HepG2 (cell line): ENCODE measurements around the gene USP35. TPM values are rescaled to one million over a fixed set of nuclear protein-coding genes. Genes with fewer than 3 reads are reported as not detected.

Source experiments
- CHD4 ChIP-seq: fragments of 200-600 bp; sonication (generic); IDR thresholded peaks from 2 replicates; pipeline ENCODE4 v1.7.0; 2017; ENCODE audit warnings: mild to moderate bottlenecking, low read length, borderline replicate concordance
- DRAP1 ChIP-seq: IDR thresholded peaks from 2 replicates; pipeline ENCODE4 v1.6.1; 2016; ENCODE audit warnings: missing genetic modification reagents, missing compliant biosample characterization
- ELF1 ChIP-seq: sonication (generic); formaldehyde crosslinking; IDR thresholded peaks from 2 replicates; pipeline ENCODE4 v1.4.0; 2020; ENCODE audit warnings: missing genetic modification reagents
- FOXJ3 ChIP-seq: sonication (generic); formaldehyde crosslinking; IDR thresholded peaks from 2 replicates; pipeline ENCODE4 v1.4.0; 2020; ENCODE audit warnings: missing genetic modification reagents, mild to moderate bottlenecking, borderline replicate concordance
- GABPB1 ChIP-seq: IDR thresholded peaks from 2 replicates; pipeline ENCODE4 v1.6.1; 2016; ENCODE audit warnings: mild to moderate bottlenecking, missing genetic modification reagents, moderate library complexity, missing compliant biosample characterization
- GATAD2A ChIP-seq: IDR thresholded peaks from 2 replicates; pipeline ENCODE4 v1.6.1; 2016
- HMG20A ChIP-seq: IDR thresholded peaks from 2 replicates; pipeline ENCODE4 v1.6.1; 2016; ENCODE audit warnings: borderline replicate concordance
- HOXA5 ChIP-seq: sonication (generic); formaldehyde crosslinking; IDR thresholded peaks from 2 replicates; pipeline ENCODE4 v1.4.0; 2020; ENCODE audit warnings: missing genetic modification reagents
- KLF11 ChIP-seq: IDR thresholded peaks from 2 replicates; pipeline ENCODE4 v1.6.1; 2016; ENCODE audit warnings: missing compliant biosample characterization
- MED1 ChIP-seq: sonication (generic); formaldehyde crosslinking; IDR thresholded peaks from 2 replicates; pipeline ENCODE4 v1.4.0; 2020; ENCODE audit warnings: missing genetic modification reagents
- NR2F1 ChIP-seq, 2 experiments: fragments of 450-650 bp in 1 of 2; formaldehyde crosslinking in 1 of 2; IDR thresholded peaks; 2 replicates each; pipeline versions ENCODE4 v1.5.0 to v1.6.1; 2016 to 2020; ENCODE audit warnings: mild to moderate bottlenecking in 1 of 2, missing compliant biosample characterization in 1 of 2, missing genetic modification reagents in 1 of 2, moderate library complexity in 1 of 2
- POLR2AphosphoS5 ChIP-seq: IDR thresholded peaks from 2 replicates; pipeline ENCODE4 v1.6.1; 2012; ENCODE audit warnings: low read depth, low read length
- PPARG ChIP-seq: conservative IDR thresholded peaks from 2 replicates; pipeline ENCODE4 v1.6.1; 2016; ENCODE audit warnings: missing biosample characterization, missing genetic modification reagents
- SIX1 ChIP-seq: sonication (generic); formaldehyde crosslinking; IDR thresholded peaks from 2 replicates; pipeline ENCODE4 v1.4.0; 2020; ENCODE audit warnings: missing genetic modification reagents, borderline replicate concordance
- SOX5 ChIP-seq: IDR thresholded peaks from 2 replicates; pipeline ENCODE4 v1.6.1; 2016; ENCODE audit warnings: borderline replicate concordance
- TARDBP ChIP-seq: sonication (generic); formaldehyde crosslinking; IDR thresholded peaks from 2 replicates; pipeline ENCODE4 v1.8.0; 2022; ENCODE audit warnings: mild to moderate bottlenecking, missing genetic modification reagents
- TEAD2 ChIP-seq: sonication (generic); formaldehyde crosslinking; IDR thresholded peaks from 2 replicates; pipeline ENCODE4 v1.9.0; 2021; ENCODE audit warnings: missing genetic modification reagents
- ZBTB25 ChIP-seq: IDR thresholded peaks from 2 replicates; pipeline ENCODE4 v1.6.1; 2018; ENCODE audit warnings: missing genetic modification reagents
- ZBTB7B ChIP-seq: sonication (generic); formaldehyde crosslinking; IDR thresholded peaks from 2 replicates; pipeline ENCODE4 v1.4.0; 2020; ENCODE audit warnings: missing genetic modification reagents
- ZKSCAN8 ChIP-seq: IDR thresholded peaks from 2 replicates; pipeline ENCODE4 v1.6.1; 2016; ENCODE audit warnings: borderline replicate concordance, missing genetic modification reagents, missing compliant biosample characterization
- ZNF317 ChIP-seq: sonication (generic); formaldehyde crosslinking; IDR thresholded peaks from 2 replicates; pipeline ENCODE4 v1.5.0; 2020; ENCODE audit warnings: mild to moderate bottlenecking, missing genetic modification reagents
- ZNF331 ChIP-seq: sonication (generic); formaldehyde crosslinking; IDR thresholded peaks from 2 replicates; pipeline ENCODE4 v1.4.0; 2020; ENCODE audit warnings: missing genetic modification reagents
- ZNF33B ChIP-seq: sonication (generic); formaldehyde crosslinking; IDR thresholded peaks from 2 replicates; pipeline ENCODE4 v1.5.1; 2020; ENCODE audit warnings: mild to moderate bottlenecking, missing genetic modification reagents
- ZNF496 ChIP-seq: sonication (generic); formaldehyde crosslinking; IDR thresholded peaks from 2 replicates; pipeline ENCODE4 v1.8.1; 2023; ENCODE audit warnings: mild to moderate bottlenecking, moderate library complexity, missing genetic modification reagents; ENCODE audit not compliant: insufficient replicate concordance
- ZNF501 ChIP-seq: sonication (generic); formaldehyde crosslinking; IDR thresholded peaks from 2 replicates; pipeline ENCODE4 v1.5.1; 2020; ENCODE audit warnings: mild to moderate bottlenecking, moderate library complexity, missing genetic modification reagents
- polyA plus RNA-seq, 8 experiments: library from polyadenylated mRNA; depleted of rRNA in 3 of 8; stranded (reverse) in 7 of 8; unstranded in 1 of 8; fragments of >200 nt; fragmentation: Illumina TruSeq in 4 of 8; extraction: Trizol in 4 of 8; gene quantifications; 2 replicates each; pipeline versions ENCODE4 v1.2.1 to v1.2.3, GENCODE V29; 2011 to 2016; ENCODE audit warnings: low read depth in 4 of 8, missing spikeins in 1 of 8, mixed read lengths in 1 of 8; ENCODE audit not compliant: insufficient read depth in 1 of 8
- total RNA-seq, 5 experiments: library from RNA; depleted of rRNA; stranded (reverse); fragments of >200 nt; fragmentation: Illumina TruSeq; extraction: Trizol; gene quantifications; 2 replicates each; pipeline ENCODE4 v1.2.3, GENCODE V29; 2016; ENCODE audit warnings: low read depth in 1 of 5
- TF ChIP-seq, protein P1 (sequence below): fragments of 450-650 bp; IDR thresholded peaks from 2 replicates; pipeline ENCODE4 v1.6.1; 2016
- TF ChIP-seq, protein P2 (sequence below): sonication (generic); formaldehyde crosslinking; IDR thresholded peaks from 2 replicates; pipeline ENCODE4 v1.5.1; 2020; ENCODE audit warnings: missing genetic modification reagents, mild to moderate bottlenecking, borderline replicate concordance

The USP35 gene
- total and polyA plus RNA-seq, 2 of the 13 experiments (the other 11 are each of a cell fraction or from before 2014, with no cell fraction given), result 4.6 to 7.7 TPM

DNA sequence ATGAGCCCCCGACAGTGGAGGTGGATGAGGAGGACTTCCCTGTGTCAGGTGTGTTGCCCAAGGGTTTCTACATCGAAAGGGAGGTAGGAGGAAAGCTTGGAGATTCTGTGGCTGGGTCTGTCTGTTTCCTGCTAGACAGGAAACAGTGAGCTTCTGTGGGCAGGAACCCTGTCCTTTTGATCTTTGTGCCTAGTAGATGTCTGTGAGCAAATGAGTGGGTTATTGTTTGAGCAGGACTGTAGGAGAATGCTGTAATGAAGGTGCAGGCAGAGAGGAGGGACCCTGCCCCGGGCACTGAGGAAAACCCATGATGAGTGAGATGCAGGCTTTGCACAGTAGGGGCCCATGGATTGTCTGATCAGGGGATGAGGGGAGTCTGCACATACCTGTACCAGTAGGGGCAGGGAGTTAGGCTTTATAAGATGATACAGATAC, 14.0 kb downstream of the USP35 start (continued):
- TF ChIP-seq CHD4 (no peak), ZBTB25 (peak; percentile 58; the same call in 1 of the 2 replicates), HOXA5 (CRISPR knock-in tag) (peak; percentile 49; the same call in 1 of the 2 replicates), GABPB1 (CRISPR knock-in tag) (peak; percentile 54; the same call in 1 of the 2 replicates), KLF11 (CRISPR knock-in tag) (peak; percentile 55; the same call in 1 of the 2 replicates), POLR2AphosphoS5 (peak; percentile 36; the same call in 1 of the 2 replicates), ELF1 (CRISPR knock-in tag) (peak; percentile 65), ZNF501 (no peak), ZKSCAN8 (peak; percentile 71; the same call in 1 of the 2 replicates), PPARG (CRISPR knock-in tag) (peak; percentile 78; the same call in 1 of the 2 replicates), ZNF331 (CRISPR knock-in tag) (peak; percentile 51; the same call in 1 of the 2 replicates), ZNF496 (CRISPR knock-in tag) (no peak), HMG20A (CRISPR knock-in tag) (peak; percentile 75; the same call in 1 of the 2 replicates), MED1 (CRISPR knock-in tag) (peak; percentile 86), GATAD2A (peak; percentile 88), ZBTB7B (CRISPR knock-in tag) (peak; percentile 44; the same call in 1 of the 2 replicates), TARDBP (0 out of 2 replicates have a peak, but pooled peaks have one; percentile 40), DRAP1 (CRISPR knock-in tag) (peak; percentile 63; the same call in 1 of the 2 replicates), NR2F1 (CRISPR knock-in tag; IDR thresholded peaks at IDR 0.05) (0 out of 4 replicates have a peak, but pooled peaks of 1 of the 2 experiments have one; percentile 14), ZNF317 (CRISPR knock-in tag) (0 out of 2 replicates have a peak, but pooled peaks have one; percentile 47), FOXJ3 (CRISPR knock-in tag) (peak; percentile 56; the same call in 1 of the 2 replicates), ZNF33B (CRISPR knock-in tag) (no peak), TEAD2 (CRISPR knock-in tag) (no peak), SOX5 (CRISPR knock-in tag) (peak; percentile 90), SIX1 (peak; percentile 43; the same call in 1 of the 2 replicates)
- TF ChIP-seq, protein P1, sequence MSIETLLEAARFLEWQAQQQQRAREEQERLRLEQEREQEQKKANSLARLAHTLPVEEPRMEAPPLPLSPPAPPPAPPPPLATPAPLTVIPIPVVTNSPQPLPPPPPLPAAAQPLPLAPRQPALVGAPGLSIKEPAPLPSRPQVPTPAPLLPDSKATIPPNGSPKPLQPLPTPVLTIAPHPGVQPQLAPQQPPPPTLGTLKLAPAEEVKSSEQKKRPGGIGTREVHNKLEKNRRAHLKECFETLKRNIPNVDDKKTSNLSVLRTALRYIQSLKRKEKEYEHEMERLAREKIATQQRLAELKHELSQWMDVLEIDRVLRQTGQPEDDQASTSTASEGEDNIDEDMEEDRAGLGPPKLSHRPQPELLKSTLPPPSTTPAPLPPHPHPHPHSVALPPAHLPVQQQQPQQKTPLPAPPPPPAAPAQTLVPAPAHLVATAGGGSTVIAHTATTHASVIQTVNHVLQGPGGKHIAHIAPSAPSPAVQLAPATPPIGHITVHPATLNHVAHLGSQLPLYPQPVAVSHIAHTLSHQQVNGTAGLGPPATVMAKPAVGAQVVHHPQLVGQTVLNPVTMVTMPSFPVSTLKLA, result no peak
- TF ChIP-seq, protein P2, sequence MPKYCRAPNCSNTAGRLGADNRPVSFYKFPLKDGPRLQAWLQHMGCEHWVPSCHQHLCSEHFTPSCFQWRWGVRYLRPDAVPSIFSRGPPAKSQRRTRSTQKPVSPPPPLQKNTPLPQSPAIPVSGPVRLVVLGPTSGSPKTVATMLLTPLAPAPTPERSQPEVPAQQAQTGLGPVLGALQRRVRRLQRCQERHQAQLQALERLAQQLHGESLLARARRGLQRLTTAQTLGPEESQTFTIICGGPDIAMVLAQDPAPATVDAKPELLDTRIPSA (CRISPR knock-in tag), result no peak
